Measurements from ENCODE around the gene ECHDC3.

The ECHDC3 gene

GRCh38 chr10:11787846-11788245 lies 45.7 kb downstream of the ECHDC3 start:
- no peak for DNase-seq

- DNase-seq, result no peak
Measured at GRCh38 chr10:11789306-11789705, 47.1 kb downstream of the ECHDC3 start.

GRCh38 chr10:11789956-11790355 lies 47.8 kb downstream of the ECHDC3 start:
- no peak for DNase-seq

- no peak for DNase-seq
Measured at GRCh38 chr10:11793762-11794479, 51.7 kb downstream of the ECHDC3 start.

- no peak for DNase-seq
Measured at GRCh38 chr10:11794566-11794965, 52.4 kb downstream of the ECHDC3 start.

- no peak for DNase-seq
Measured at GRCh38 chr10:11795101-11795920, 53.1 kb downstream of the ECHDC3 start.

- no peak for DNase-seq
Measured at GRCh38 chr10:11796474-11796873, 54.3 kb downstream of the ECHDC3 start.

GRCh38 chr10:11797281-11797680 lies 55.1 kb downstream of the ECHDC3 start:
- no peak for DNase-seq

GRCh38 chr10:11797847-11798633 lies 55.9 kb downstream of the ECHDC3 start:
- no peak for DNase-seq

- no peak for DNase-seq
Measured at GRCh38 chr10:11798845-11799735, 56.9 kb downstream of the ECHDC3 start.

- DNase-seq, result no peak
Measured at GRCh38 chr10:11799736-11800080, 57.5 kb downstream of the ECHDC3 start.

- DNase-seq, result no peak
Measured at GRCh38 chr10:11804336-11804735, 62.2 kb downstream of the ECHDC3 start.

GRCh38 chr10:11805792-11806191 lies 63.6 kb downstream of the ECHDC3 start:
- DNase-seq, result no peak

- DNase-seq, result no peak
Measured at GRCh38 chr10:11806706-11807105, 64.5 kb downstream of the ECHDC3 start.

GRCh38 chr10:11808808-11809207 lies 66.6 kb downstream of the ECHDC3 start:
- no peak for DNase-seq

GRCh38 chr10:11810313-11810766 lies 68.2 kb downstream of the ECHDC3 start:
- no peak for DNase-seq

- DNase-seq, result no peak
Measured at GRCh38 chr10:11810973-11811372, 68.8 kb downstream of the ECHDC3 start.

GRCh38 chr10:11813177-11813576 lies 71.0 kb downstream of the ECHDC3 start:
- DNase-seq, result no peak
